ENCODE results near the gene BRICD5. TPM values are rescaled to one million over a fixed set of nuclear protein-coding genes. Genes with fewer than 3 reads are reported as not detected.

The BRICD5 gene
- total RNA-seq, 4 donors from 2014 or later, result 1.2 to 6.8 (median 5.7) TPM

DNA sequence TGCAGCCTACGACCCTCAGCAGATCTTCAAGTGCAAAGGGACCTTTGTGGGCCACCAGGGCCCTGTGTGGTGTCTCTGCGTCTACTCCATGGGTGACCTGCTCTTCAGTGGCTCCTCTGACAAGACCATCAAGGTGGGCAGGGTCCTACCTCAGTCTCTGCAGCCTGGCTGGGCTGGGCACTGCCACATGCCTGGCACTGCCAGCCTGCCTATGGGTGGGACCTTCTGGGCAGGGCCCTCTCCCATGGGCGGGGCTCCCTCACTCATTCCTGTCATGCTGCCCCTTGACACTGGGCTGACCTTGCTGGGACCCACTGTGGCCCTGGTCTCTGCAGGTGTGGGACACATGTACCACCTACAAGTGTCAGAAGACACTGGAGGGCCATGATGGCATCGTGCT is 36.7 kb downstream of the BRICD5 start:
- no peak overlapping the region for H3K27ac ChIP-seq (replicated peaks in 1 of 4)
- no peaks in the 10 kb centered on the region for H3K9me3 ChIP-seq
- TF ChIP-seq, protein P1, sequence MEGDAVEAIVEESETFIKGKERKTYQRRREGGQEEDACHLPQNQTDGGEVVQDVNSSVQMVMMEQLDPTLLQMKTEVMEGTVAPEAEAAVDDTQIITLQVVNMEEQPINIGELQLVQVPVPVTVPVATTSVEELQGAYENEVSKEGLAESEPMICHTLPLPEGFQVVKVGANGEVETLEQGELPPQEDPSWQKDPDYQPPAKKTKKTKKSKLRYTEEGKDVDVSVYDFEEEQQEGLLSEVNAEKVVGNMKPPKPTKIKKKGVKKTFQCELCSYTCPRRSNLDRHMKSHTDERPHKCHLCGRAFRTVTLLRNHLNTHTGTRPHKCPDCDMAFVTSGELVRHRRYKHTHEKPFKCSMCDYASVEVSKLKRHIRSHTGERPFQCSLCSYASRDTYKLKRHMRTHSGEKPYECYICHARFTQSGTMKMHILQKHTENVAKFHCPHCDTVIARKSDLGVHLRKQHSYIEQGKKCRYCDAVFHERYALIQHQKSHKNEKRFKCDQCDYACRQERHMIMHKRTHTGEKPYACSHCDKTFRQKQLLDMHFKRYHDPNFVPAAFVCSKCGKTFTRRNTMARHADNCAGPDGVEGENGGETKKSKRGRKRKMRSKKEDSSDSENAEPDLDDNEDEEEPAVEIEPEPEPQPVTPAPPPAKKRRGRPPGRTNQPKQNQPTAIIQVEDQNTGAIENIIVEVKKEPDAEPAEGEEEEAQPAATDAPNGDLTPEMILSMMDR (IDR thresholded peaks at IDR 0.05), result no peak
- intact Hi-C loops (cut with DNase I), result no loop called here
- peaks cover 0 to 7% (median 0%) of the 10 kb centered on the region in 4 donors for H3K27me3 ChIP-seq
- peaks cover 0 to 9% (median 4%) of the 10 kb centered on the region in 4 donors for H3K4me1 ChIP-seq
- H3K4me3 ChIP-seq, result no peak overlapping the region
- 92% methylated on average over 2 of the region's 4 CpGs for WGBS
- peaks cover 67 to 93% (median 86%) of the 10 kb centered on the region in 4 donors for H3K36me3 ChIP-seq
- DNase-seq (ENCODE audit: extremely low spot score), result no peak

DNA sequence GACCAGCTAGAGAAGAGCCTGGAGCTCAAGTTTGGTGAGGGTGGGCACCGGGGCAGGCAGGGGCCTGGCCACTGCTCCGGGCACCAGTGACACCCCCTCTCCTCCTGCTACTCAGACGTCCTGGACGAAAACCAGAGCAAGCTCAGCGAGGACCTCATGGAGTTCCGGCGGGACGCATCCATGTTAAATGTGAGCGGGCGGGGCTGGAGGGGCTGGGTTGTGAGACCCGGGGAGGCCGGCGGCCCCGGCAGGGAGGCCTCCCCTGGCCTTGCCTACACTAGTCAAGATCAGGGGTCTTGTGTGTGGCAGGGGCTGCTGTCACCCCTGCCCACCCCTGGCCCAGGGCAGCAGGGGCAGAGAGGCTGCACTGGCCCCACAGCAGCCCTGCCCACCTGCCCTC is 37.3 kb downstream of the BRICD5 start:
- peaks cover 0 to 9% (median 1%) of the 10 kb centered on the region in 4 donors for H3K4me1 ChIP-seq
- WGBS, result no CpG with 5 or more reads among the region's 14 CpGs
- no peak for TF ChIP-seq POLR2A (IDR thresholded peaks at IDR 0.05; ENCODE audit: low read depth)
- TF ChIP-seq, protein P1 (IDR thresholded peaks at IDR 0.05), result no peak
- no peak for TF ChIP-seq POLR2AphosphoS5 (IDR thresholded peaks at IDR 0.05)
- TF ChIP-seq EP300 (IDR thresholded peaks at IDR 0.05), result no peak
- no peak overlapping the region for H3K27ac ChIP-seq (replicated peaks in 1 of 4)
- H3K27me3 ChIP-seq, result peaks cover 0 to 4% (median 0%) of the 10 kb centered on the region in 4 donors
- no peaks in the 10 kb centered on the region for H3K9me3 ChIP-seq
- H3K36me3 ChIP-seq, result peaks cover 72 to 98% (median 91%) of the 10 kb centered on the region in 4 donors
- intact Hi-C loops (cut with DNase I), result no loop called here
- no peak overlapping the region for H3K4me3 ChIP-seq
- no peak for DNase-seq (ENCODE audit: extremely low spot score)

DNA sequence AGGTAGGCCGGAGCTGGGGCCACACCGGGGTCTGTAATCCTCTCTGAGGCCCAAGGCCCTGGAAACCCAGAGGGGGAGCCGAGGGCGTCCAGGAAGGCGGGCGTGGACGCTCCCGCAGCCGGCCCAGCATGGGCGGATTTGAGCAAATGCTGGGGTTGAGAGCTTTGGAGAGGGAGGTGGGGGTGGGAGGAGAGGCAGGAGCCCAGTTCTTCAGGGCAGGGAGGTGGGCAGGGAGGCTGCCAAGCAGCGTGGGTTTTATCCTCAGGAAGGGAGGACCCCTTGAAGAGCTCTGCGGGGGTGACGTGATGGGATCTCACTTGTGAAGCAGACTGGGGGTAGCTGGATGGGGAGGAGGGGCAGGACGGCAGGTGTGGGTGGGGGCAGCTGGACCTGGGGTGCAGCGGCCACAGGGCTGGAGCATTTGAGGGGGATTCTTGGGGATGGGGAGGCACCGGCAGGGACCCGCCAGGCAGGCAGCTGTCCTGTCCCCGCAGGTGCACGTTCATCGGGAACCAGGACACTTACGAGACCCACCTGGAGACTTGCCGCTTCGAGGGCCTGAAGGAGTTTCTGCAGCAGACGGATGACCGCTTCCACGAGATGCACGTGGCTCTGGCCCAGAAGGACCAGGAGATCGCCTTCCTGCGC is 37.9 kb downstream of the BRICD5 start:
- TF ChIP-seq POLR2AphosphoS5 (IDR thresholded peaks at IDR 0.05), result no peak
- TF ChIP-seq, protein P1 (IDR thresholded peaks at IDR 0.05), result no peak
- Histone ChIP-seq H3K36me3 (peaks cover 78 to 100% (median 93%) of the 10 kb centered on the region in 4 donors), H3K27ac (replicated peaks in 1 of 4) (no peak overlapping the region), H3K27me3 (no peaks in the 10 kb centered on the region), H3K9me3 (no peaks in the 10 kb centered on the region), H3K4me1 (peaks cover 0 to 9% (median 0%) of the 10 kb centered on the region in 4 donors), H3K4me3 (no peak overlapping the region)
- DNase-seq (ENCODE audit: extremely low spot score), result no peak
- intact Hi-C loops (cut with DNase I), result no loop called here
- 90% methylated on average over 24 of the region's 29 CpGs for WGBS

DNA sequence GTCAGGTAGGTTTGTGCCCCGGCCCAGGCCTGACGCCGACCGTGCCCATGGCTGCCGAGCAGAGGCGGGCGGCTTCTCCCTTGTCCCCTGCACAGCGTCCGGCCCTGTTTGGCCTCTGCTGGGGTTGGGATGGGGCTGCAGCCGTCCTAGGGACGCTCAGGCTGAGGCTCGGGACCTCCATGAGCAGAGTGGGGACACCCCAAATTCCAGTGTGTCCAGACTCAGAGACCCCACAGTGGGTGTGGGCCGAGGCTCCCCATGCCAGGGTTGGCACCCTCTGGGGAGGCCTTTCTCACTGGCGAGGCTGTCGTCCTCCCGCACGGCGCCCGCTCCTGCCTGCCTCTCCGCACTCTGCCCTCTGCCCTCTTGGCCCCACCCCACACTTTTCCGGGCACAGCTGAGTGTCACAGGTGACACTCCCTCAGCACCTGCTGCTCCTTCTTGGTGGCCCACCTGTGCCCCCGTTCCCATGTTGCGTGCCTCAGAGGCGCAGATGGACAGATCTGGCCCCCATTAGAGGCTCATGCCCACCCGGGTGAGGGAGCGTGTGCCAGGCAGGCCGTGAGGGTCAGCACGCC is 39.0 kb downstream of the BRICD5 start:
- Histone ChIP-seq H3K4me1 (peaks cover 0 to 9% (median 0%) of the 10 kb centered on the region in 4 donors), H3K36me3 (peaks cover 76 to 100% (median 92%) of the 10 kb centered on the region in 4 donors), H3K27me3 (no peaks in the 10 kb centered on the region), H3K4me3 (no peak overlapping the region), H3K27ac (replicated peaks in 1 of 4) (no peak overlapping the region), H3K9me3 (no peaks in the 10 kb centered on the region)
- intact Hi-C loops (cut with DNase I), result no loop called here
- DNase-seq (ENCODE audit: extremely low spot score), result no peak
- TF ChIP-seq, protein P1 (IDR thresholded peaks at IDR 0.05), result no peak
- TF ChIP-seq EP300 (IDR thresholded peaks at IDR 0.05) (no peak), POLR2A (IDR thresholded peaks at IDR 0.05; ENCODE audit: low read depth) (no peak), POLR2AphosphoS5 (IDR thresholded peaks at IDR 0.05) (no peak)
- WGBS, result 93% methylated on average over 25 of the region's 28 CpGs
